Adrenal gland (tissue), 5 donors: Measurements from ENCODE around the gene METTL25B.

Experiments used
- CTCF ChIP-seq, 6 experiments: fragments of 450-650 bp in 4 of 6; fragments of 200-600 bp in 2 of 6; sonication (generic) in 1 of 6; IDR thresholded peaks; 1 replicate in 5 of 6; 2 replicates in 1 of 6; pipeline versions ENCODE4 v1.5.1 to v1.8.0; 2016 to 2021; ENCODE audit warnings: antibody characterized with exemption in 6 of 6, mild to moderate bottlenecking in 2 of 6, moderate library complexity in 1 of 6
- POLR2A ChIP-seq, 2 donors: fragments of 450-650 bp; IDR thresholded peaks; one replicate each; pipeline ENCODE4 v1.6.1; 2017; ENCODE audit warnings: antibody characterized with exemption in 2 of 2, mild to moderate bottlenecking in 2 of 2, moderate library complexity in 1 of 2
- donor health status: DM: no; HTN: no; CAD: no.

- no peak for TF ChIP-seq CTCF (IDR thresholded peaks at IDR 0.05)
- TF ChIP-seq POLR2A (IDR thresholded peaks at IDR 0.05): no peak
These were observed 17.1 kb upstream of the METTL25B start for GRCh38 chr1:156711011-156711817.
